ENCODE measurements around the gene BAIAP2. TPM values are rescaled to one million over a fixed set of nuclear protein-coding genes. Genes with fewer than 3 reads are reported as not detected.
A peak's percentile ranks its signal among the peaks of the same experiment; 100 is the strongest.

Gene BAIAP2
- total RNA-seq, 6 donors from 2014 or later, result 90.7 to 231 (median 123) TPM

DNA sequence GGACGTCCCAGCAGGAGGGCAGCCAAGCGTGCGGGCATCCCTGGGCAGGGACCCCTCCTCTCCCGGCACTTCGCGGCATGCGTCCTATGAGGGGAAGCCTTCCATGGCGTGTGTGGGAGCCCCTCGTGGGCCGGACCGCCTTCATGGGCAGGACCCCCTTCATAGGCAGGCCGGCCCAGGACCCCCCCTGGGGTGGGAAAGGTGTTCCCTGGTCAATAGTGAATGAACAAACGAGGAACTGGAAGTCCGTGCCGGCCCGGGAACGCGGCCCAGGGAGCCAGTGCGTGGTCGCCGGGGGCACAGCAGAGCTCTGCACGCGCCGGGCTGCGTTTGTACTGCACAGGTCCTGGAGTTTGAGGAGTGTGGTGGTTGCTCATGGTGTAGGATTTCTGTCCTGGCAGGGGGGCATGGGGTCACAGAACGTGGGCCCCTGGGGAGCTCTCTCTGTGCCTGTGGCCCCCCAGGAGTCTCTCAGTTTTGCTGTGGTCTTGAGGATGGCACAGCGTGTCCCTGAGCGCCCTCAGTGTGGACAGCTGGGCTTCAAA is 13.9 kb downstream of the BAIAP2 start:
- DNase-seq, result peak in 1 of 2 donors; percentile 83
- Histone ChIP-seq H3K4me1 (peaks cover 87 to 97% (median 90%) of the 10 kb centered on the region in 4 donors), H3K36me3 (no peaks in the 10 kb centered on the region), H3K27me3 (no peaks in the 10 kb centered on the region), H3K27ac (peak overlapping the region; percentile 86 to 95 (median 91)), H3K4me3 (no peak overlapping the region), H3K9me3 (no peaks in the 10 kb centered on the region)
- no peak for ATAC-seq (ENCODE audit: low FRiP score in 2 of 2)
- TF ChIP-seq POLR2A (IDR thresholded peaks at IDR 0.05) (peak in 1 of 4 donors; percentile 7), POLR2AphosphoS5 (IDR thresholded peaks at IDR 0.05) (no peak), EP300 (IDR thresholded peaks at IDR 0.05) (no peak)
- TF ChIP-seq, protein P1, sequence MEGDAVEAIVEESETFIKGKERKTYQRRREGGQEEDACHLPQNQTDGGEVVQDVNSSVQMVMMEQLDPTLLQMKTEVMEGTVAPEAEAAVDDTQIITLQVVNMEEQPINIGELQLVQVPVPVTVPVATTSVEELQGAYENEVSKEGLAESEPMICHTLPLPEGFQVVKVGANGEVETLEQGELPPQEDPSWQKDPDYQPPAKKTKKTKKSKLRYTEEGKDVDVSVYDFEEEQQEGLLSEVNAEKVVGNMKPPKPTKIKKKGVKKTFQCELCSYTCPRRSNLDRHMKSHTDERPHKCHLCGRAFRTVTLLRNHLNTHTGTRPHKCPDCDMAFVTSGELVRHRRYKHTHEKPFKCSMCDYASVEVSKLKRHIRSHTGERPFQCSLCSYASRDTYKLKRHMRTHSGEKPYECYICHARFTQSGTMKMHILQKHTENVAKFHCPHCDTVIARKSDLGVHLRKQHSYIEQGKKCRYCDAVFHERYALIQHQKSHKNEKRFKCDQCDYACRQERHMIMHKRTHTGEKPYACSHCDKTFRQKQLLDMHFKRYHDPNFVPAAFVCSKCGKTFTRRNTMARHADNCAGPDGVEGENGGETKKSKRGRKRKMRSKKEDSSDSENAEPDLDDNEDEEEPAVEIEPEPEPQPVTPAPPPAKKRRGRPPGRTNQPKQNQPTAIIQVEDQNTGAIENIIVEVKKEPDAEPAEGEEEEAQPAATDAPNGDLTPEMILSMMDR (IDR thresholded peaks at IDR 0.05), result no peak
- WGBS, 2 donors, result 70 to 80% methylated on average over 6 to 23 of the region's 28 CpGs

DNA sequence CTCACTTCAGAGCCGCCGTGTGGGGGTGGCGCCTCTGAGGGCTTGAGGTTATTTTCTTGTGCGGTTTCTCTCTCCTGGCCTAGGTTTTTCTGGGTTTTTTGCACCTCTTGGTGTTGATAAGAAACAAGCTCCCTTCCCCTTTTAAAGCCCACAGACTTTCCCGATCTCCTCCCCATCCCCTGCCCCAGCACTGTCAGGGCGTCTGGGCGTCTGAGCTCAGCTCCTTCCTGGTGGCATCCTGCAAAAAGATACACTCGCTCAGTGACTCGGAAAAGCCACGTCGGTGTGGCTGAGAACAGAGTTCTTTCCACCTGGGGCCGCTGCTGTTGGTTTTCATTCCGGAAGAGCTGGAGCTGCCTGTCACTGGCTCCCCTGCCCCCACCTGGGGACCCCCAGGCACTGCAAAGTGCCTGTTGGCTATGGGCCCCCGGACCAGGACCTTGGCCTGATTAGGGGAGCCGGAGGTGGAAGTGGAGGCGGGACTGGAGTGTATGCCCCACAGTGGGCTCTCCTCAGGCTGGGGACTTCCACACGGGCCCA is 14.5 kb downstream of the BAIAP2 start:
- peaks cover 86 to 95% (median 88%) of the 10 kb centered on the region in 4 donors for H3K4me1 ChIP-seq
- TF ChIP-seq EP300 (IDR thresholded peaks at IDR 0.05) (no peak), POLR2AphosphoS5 (IDR thresholded peaks at IDR 0.05) (no peak), POLR2A (IDR thresholded peaks at IDR 0.05) (no peak)
- TF ChIP-seq, protein P1 (IDR thresholded peaks at IDR 0.05), result no peak
- ATAC-seq (ENCODE audit: low FRiP score in 2 of 2), result no peak
- no peaks in the 10 kb centered on the region for H3K9me3 ChIP-seq
- no peak for DNase-seq
- peaks cover 0 to 2% (median 0%) of the 10 kb centered on the region in 4 donors for H3K36me3 ChIP-seq
- H3K4me3 ChIP-seq, result peak overlapping the region in 3 of 4 donors; percentile 7 to 34 (median 29)
- no peaks in the 10 kb centered on the region for H3K27me3 ChIP-seq
- 50 to 51% methylated on average over 12 to 17 of the region's 17 CpGs for WGBS, 2 donors
- peak overlapping the region; percentile 86 to 95 (median 91) for H3K27ac ChIP-seq

DNA sequence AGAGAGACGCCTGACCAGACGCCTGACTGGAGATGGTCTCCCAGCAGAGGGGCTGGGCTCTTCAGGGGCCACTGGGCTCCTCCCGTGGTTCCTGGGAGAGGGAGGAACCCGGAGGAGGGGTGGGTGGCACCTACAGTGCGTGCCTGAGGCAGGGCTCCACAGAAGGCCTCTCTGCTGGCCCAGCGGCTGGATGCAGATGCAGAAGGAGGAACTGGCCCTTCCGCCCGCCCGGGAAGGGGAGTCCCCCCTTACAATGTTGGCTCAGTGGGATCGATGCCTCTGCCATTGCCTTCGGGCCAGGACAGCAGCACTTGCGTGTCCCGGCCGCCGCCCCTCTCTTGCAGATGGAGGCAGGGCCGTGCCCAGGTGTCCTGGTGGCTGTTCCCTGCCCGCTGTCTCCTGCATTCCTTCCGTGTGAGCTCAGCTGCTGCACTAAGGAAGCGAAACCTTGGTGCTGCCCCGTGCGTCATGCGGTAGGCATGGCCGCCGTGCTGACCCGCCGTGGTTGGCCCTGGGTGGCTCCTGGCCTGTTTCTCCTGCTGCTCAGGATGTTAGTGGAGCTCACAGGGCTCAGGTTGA is 15.1 kb downstream of the BAIAP2 start:
- H3K27ac ChIP-seq, result peak overlapping the region; percentile 86 to 95 (median 91)
- TF ChIP-seq POLR2A (IDR thresholded peaks at IDR 0.05) (peak in 3 of 4 donors; percentile 21 to 60 (median 33)), POLR2AphosphoS5 (IDR thresholded peaks at IDR 0.05) (peak; percentile 72 to 76), EP300 (IDR thresholded peaks at IDR 0.05) (peak in 2 of 4 donors; percentile 48 to 75)
- TF ChIP-seq, protein P1 (IDR thresholded peaks at IDR 0.05), result peak in 1 of 6 experiments; percentile 42
- H3K4me1 ChIP-seq, result peaks cover 84 to 95% (median 89%) of the 10 kb centered on the region in 4 donors
- ATAC-seq (ENCODE audit: low FRiP score in 2 of 2), result peak; percentile 80 to 82
- H3K27me3 ChIP-seq, result no peaks in the 10 kb centered on the region
- no peaks in the 10 kb centered on the region for H3K9me3 ChIP-seq
- peak overlapping the region in 3 of 4 donors; percentile 7 to 34 (median 29) for H3K4me3 ChIP-seq
- 53 to 58% methylated on average over 7 to 16 of the region's 26 CpGs for WGBS, 2 donors
- DNase-seq, result peak; percentile 87 to 90
- peaks cover 0 to 5% (median 0%) of the 10 kb centered on the region in 4 donors for H3K36me3 ChIP-seq

DNA sequence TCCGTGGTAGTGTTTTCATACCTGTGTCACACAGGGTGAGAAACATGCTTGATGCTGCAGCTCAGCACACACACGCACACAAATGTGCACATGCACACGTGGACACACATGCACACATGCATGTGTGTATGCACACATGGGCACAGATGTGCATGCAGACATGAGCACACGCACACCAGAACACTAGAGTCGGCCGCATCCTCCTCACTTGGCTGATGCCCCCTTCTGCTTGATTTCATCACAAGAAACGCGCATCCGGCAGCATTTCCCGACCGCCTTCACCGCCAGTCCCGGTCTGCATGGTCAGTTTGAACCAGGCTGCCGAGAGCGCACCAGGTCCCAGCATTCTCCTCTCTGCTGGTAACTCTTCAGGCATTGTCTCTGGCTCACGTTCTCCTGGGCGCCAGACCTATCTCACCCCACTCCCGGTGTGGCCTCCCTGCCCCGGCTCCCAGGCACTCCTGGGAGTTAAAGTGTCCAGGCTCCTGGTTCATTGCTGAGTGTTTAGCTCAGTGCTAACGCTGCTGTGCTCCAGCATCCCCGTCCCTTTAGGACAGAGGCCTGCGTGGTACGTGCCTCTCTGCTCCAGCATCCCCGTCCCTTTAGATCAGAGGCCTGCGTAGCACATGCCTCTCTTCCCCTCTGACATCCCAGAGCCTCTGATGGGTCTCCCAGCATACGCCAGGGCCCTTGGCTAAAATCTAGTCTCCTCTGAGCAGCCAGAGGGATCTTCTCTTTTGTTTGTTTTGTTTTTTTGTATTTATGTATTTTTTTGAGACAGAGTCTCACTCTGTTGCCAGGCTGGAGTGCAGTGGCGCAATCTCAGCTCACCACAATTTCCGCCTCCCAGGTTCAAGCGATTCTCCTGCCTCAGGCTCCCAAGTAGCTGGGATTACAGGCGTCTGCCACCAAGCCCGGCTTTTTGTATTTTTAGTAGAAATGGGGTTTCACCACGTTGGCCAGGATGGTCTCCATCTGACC is 16.0 kb downstream of the BAIAP2 start:
- peaks cover 84 to 92% (median 84%) of the 10 kb centered on the region in 4 donors for H3K4me1 ChIP-seq
- 62 to 64% methylated on average over 25 to 32 of the region's 32 CpGs for WGBS, 2 donors
- H3K27ac ChIP-seq, result peak overlapping the region; percentile 86 to 95 (median 91)
- no peaks in the 10 kb centered on the region for H3K27me3 ChIP-seq
- DNase-seq (peak; percentile 48), ATAC-seq (ENCODE audit: low FRiP score in 2 of 2) (no peak)
- H3K4me3 ChIP-seq, result peak overlapping the region in 1 of 4 donors; percentile 34
- no peaks in the 10 kb centered on the region for H3K9me3 ChIP-seq
- no peak for TF ChIP-seq EP300 (IDR thresholded peaks at IDR 0.05)
- peak; percentile 22 to 65 for TF ChIP-seq POLR2AphosphoS5 (IDR thresholded peaks at IDR 0.05)
- TF ChIP-seq, protein P1 (IDR thresholded peaks at IDR 0.05), result no peak
- peaks cover 0 to 8% (median 0%) of the 10 kb centered on the region in 4 donors for H3K36me3 ChIP-seq
